NT2/D1 (cell line): ENCODE data around the gene KCNQ1.

Experiments
- SUZ12 ChIP-seq: IDR thresholded peaks from 2 replicates; pipeline ENCODE4 v1.6.1; 2011; ENCODE audit not compliant: insufficient read length, insufficient read depth; ENCODE audit errors: extremely low read depth
- YY1 ChIP-seq: IDR thresholded peaks from 2 replicates; pipeline ENCODE4 v1.6.1; 2011; ENCODE audit not compliant: insufficient read length, insufficient read depth
- ZNF274 ChIP-seq: IDR thresholded peaks from 2 replicates; pipeline ENCODE4 v1.6.1; 2011; ENCODE audit warnings: mild to moderate bottlenecking, low read depth, low read length

GRCh38 chr11:2826679-2827056 is 381.9 kb downstream of the KCNQ1 start:
- TF ChIP-seq ZNF274, result no peak
- TF ChIP-seq YY1, result no peak
- no peak for TF ChIP-seq SUZ12
